OCI-LY1 (cell line): ENCODE measurements around the gene SLC39A10.

Source experiments
- H2AFZ ChIP-seq: fragments of 200-600 bp; sonication (generic), shearing (Covaris generic); 2 replicates; pipeline ENCODE4 v1.6.0; 2014; ENCODE audit warnings: antibody characterized with exemption, mild to moderate bottlenecking, low read length
- H3F3A ChIP-seq: fragments of 200-600 bp; sonication (generic), shearing (Covaris generic); 2 replicates; pipeline ENCODE4 v1.6.0; 2014; ENCODE audit warnings: mild to moderate bottlenecking, antibody characterized with exemption, low read length, moderate library complexity; ENCODE audit not compliant: insufficient read depth
- H3K27ac ChIP-seq: fragments of 200-600 bp; sonication (generic); 2 replicates; pipeline ENCODE4 v1.5.1; 2014; ENCODE audit warnings: low read length, mixed run types, mild to moderate bottlenecking, low read depth; ENCODE audit not compliant: poor library complexity, severe bottlenecking
- H3K27me3 ChIP-seq: fragments of 200-600 bp; sonication (generic); 2 replicates; pipeline ENCODE4 v1.6.0; 2014; ENCODE audit warnings: antibody characterized with exemption, mild to moderate bottlenecking, low read length, moderate library complexity; ENCODE audit not compliant: insufficient read depth
- H3K36me3 ChIP-seq: fragments of 200-600 bp; sonication (generic); 2 replicates; pipeline ENCODE4 v1.6.1; 2014; ENCODE audit warnings: mild to moderate bottlenecking, antibody characterized with exemption, low read length, moderate library complexity, mixed read lengths; ENCODE audit not compliant: insufficient read depth
- H3K4me1 ChIP-seq: fragments of 200-600 bp; sonication (generic); 2 replicates; pipeline ENCODE4 v1.5.1; 2014; ENCODE audit warnings: mild to moderate bottlenecking, low read length, moderate library complexity; ENCODE audit not compliant: insufficient read depth, severe bottlenecking
- H3K4me2 ChIP-seq: fragments of 200-600 bp; sonication (generic), shearing (Covaris generic); 2 replicates; pipeline ENCODE4 v1.6.1; 2014; ENCODE audit warnings: low read length
- H3K4me3 ChIP-seq: fragments of 200-600 bp; sonication (generic); 2 replicates; pipeline ENCODE4 v1.5.1; 2014; ENCODE audit warnings: low read length, low read depth, mild to moderate bottlenecking, mixed read lengths; ENCODE audit not compliant: poor library complexity, severe bottlenecking
- H3K79me2 ChIP-seq: fragments of 200-600 bp; shearing (Covaris generic); 2 replicates; pipeline ENCODE4 v1.6.1; 2016; ENCODE audit warnings: mixed run types, low read length, mixed read lengths; ENCODE audit not compliant: insufficient read depth
- H3K9ac ChIP-seq: fragments of 200-600 bp; sonication (generic), shearing (Covaris generic); 2 replicates; pipeline ENCODE4 v1.6.1; 2014; ENCODE audit warnings: mild to moderate bottlenecking, low read length, mixed read lengths
- H3K9me2 ChIP-seq: fragments of 200-600 bp; sonication (generic), shearing (Covaris generic); 2 replicates; pipeline ENCODE4 v1.6.1; 2014; ENCODE audit warnings: low read depth, mild to moderate bottlenecking, low read length, mixed read lengths
- H3K9me3 ChIP-seq: fragments of 200-600 bp; shearing (Covaris generic); 2 replicates; pipeline ENCODE4 v1.6.1; 2014; ENCODE audit warnings: low read length, mixed read lengths
- H4K20me1 ChIP-seq: fragments of 200-600 bp; sonication (generic), shearing (Covaris generic); 2 replicates; pipeline ENCODE4 v1.6.0; 2016; ENCODE audit warnings: mild to moderate bottlenecking, low read length; ENCODE audit not compliant: insufficient read depth
- EZH2 ChIP-seq: fragments of 200-600 bp; sonication (generic), shearing (Covaris generic); IDR thresholded peaks from 2 replicates; pipeline ENCODE4 v1.8.0; 2017; ENCODE audit warnings: borderline replicate concordance, mixed run types, mild to moderate bottlenecking, antibody characterized with exemption, low read length, moderate library complexity, mixed read lengths
- TF ChIP-seq, protein P1 (sequence below): fragments of 200-600 bp; sonication (generic), shearing (Covaris generic); IDR thresholded peaks from 2 replicates; pipeline ENCODE4 v1.5.1; 2017; ENCODE audit warnings: mild to moderate bottlenecking, antibody characterized with exemption, low read length, moderate library complexity, mixed read lengths

SLC39A10 gene

DNA sequence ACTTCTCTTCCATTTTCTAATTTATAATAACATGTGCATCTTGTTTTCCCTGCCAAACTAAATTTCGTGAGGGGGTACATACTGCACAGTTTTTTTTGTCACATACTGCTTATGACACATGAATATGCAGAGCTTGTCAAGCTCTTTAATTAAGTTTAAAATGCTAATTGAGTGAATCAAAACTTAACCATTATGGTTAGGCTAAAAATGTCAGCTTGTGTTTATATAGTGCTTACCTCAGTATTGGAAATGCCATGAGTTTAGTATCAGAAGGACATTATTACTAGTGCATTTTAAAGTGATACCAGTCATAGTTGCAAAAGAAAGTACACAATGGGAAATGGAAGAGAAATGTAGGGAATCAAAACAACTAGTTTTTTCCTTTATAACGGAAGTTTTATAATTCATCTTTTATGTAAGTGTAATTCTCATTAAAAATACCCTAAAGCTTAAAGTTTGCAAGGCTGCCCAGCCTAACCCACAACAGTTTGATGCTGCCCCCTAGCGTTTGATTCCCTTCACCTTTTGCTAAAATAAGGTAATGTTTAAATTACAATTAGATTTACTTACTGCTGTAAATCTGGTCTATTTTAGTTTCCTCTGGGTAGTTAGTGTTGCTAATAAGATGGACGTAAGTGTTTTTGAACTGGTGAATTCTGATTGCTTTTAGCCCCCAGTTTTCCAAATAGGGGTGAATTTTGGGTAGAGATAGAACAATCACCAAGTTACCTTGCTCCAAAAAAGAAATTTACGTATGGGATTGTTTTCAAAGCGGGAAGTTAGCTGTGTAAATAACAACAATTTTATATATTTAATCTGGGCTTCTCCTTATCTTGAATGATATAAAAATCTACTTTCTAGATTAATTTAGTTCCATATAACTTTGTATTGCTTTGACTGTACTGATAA is 3.2 kb downstream of the SLC39A10 start:
- H3K4me2 ChIP-seq = peak overlapping the region; percentile 89
- H2AFZ ChIP-seq = no peak overlapping the region
- TF ChIP-seq EZH2 = no peak
- TF ChIP-seq, protein P1, sequence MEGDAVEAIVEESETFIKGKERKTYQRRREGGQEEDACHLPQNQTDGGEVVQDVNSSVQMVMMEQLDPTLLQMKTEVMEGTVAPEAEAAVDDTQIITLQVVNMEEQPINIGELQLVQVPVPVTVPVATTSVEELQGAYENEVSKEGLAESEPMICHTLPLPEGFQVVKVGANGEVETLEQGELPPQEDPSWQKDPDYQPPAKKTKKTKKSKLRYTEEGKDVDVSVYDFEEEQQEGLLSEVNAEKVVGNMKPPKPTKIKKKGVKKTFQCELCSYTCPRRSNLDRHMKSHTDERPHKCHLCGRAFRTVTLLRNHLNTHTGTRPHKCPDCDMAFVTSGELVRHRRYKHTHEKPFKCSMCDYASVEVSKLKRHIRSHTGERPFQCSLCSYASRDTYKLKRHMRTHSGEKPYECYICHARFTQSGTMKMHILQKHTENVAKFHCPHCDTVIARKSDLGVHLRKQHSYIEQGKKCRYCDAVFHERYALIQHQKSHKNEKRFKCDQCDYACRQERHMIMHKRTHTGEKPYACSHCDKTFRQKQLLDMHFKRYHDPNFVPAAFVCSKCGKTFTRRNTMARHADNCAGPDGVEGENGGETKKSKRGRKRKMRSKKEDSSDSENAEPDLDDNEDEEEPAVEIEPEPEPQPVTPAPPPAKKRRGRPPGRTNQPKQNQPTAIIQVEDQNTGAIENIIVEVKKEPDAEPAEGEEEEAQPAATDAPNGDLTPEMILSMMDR = peak; percentile 85
- peaks cover 8% of the 10 kb centered on the region for H3K79me2 ChIP-seq
- H3K9me2 ChIP-seq = no peaks in the 10 kb centered on the region
- peak overlapping the region; percentile 46 for H3K27ac ChIP-seq
- peaks cover 32% of the 10 kb centered on the region for H3K4me1 ChIP-seq
- H3K4me3 ChIP-seq = peak overlapping the region; percentile 90
- H3F3A ChIP-seq = peaks cover 7% of the 10 kb centered on the region; the same call in 1 of the 2 replicates
- no peaks in the 10 kb centered on the region for H3K9me3 ChIP-seq
- no peaks in the 10 kb centered on the region for H3K27me3 ChIP-seq
- peak overlapping the region; percentile 83; the same call in 1 of the 2 replicates for H3K9ac ChIP-seq
- no peaks in the 10 kb centered on the region for H3K36me3 ChIP-seq
- no peaks in the 10 kb centered on the region for H4K20me1 ChIP-seq

DNA sequence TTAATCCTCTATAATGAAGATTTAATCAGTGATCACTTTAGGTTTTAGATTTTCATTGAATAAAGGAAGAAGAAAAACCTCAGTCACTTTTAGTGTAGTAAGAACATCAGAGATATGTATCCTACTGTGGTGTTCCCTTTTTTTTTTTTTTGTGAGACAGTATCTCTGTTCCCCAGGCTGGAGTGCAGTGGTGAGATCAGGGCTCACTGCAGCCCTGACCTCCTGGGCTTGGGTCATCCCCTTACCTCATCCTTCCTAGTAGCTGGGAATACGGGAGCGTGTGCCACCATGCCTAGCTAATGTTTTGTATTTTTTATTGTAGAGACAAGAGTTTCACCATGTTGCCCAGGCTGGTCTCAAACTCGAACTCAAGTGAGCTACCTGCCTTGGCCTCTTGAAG is 5.1 kb downstream of the SLC39A10 start:
- no peak overlapping the region for H3K9ac ChIP-seq
- no peaks in the 10 kb centered on the region for H3K9me2 ChIP-seq
- no peaks in the 10 kb centered on the region for H3K27me3 ChIP-seq
- H3K9me3 ChIP-seq = no peaks in the 10 kb centered on the region
- peaks cover 35% of the 10 kb centered on the region for H3K4me1 ChIP-seq
- no peak overlapping the region for H3K4me3 ChIP-seq
- H4K20me1 ChIP-seq = no peaks in the 10 kb centered on the region; the same call in 1 of the 2 replicates
- H3K36me3 ChIP-seq = no peaks in the 10 kb centered on the region
- no peak overlapping the region for H3K4me2 ChIP-seq
- no peak overlapping the region for H3K27ac ChIP-seq
- no peak overlapping the region for H2AFZ ChIP-seq
- H3F3A ChIP-seq = peaks cover 7% of the 10 kb centered on the region; the same call in 1 of the 2 replicates
- TF ChIP-seq, protein P1 = no peak
- TF ChIP-seq EZH2 = no peak
- H3K79me2 ChIP-seq = peaks cover 8% of the 10 kb centered on the region

DNA sequence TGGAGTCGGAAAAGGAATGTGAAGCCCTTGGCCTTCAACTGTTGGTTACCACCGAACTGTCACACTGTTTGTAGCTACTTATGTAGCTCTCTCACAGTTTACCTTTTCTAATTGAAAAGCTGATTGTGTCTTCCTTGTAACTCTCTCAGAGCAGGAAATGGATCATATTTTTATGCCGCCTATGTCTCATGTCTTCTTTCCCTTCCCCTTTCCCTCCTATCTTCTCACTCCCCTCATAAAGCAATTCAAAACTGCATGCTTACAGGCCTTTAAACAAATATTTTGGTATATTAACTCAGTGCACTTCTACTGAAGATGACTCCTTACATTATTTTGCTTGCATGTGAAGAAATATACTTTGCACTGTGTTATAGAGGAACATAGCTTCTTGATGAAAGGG is 6.0 kb downstream of the SLC39A10 start:
- no peak overlapping the region for H2AFZ ChIP-seq
- H3K27ac ChIP-seq = no peak overlapping the region
- no peaks in the 10 kb centered on the region for H3K36me3 ChIP-seq
- peaks cover 35% of the 10 kb centered on the region for H3K4me1 ChIP-seq
- H3K9ac ChIP-seq = no peak overlapping the region
- H3K4me2 ChIP-seq = no peak overlapping the region
- H3K9me3 ChIP-seq = no peaks in the 10 kb centered on the region
- H3K27me3 ChIP-seq = no peaks in the 10 kb centered on the region
- TF ChIP-seq, protein P1 = no peak
- TF ChIP-seq EZH2 = no peak
- peaks cover 7% of the 10 kb centered on the region; the same call in 1 of the 2 replicates for H3F3A ChIP-seq
- H3K4me3 ChIP-seq = no peak overlapping the region
- no peaks in the 10 kb centered on the region; the same call in 1 of the 2 replicates for H4K20me1 ChIP-seq
- H3K79me2 ChIP-seq = peaks cover 8% of the 10 kb centered on the region
- no peaks in the 10 kb centered on the region for H3K9me2 ChIP-seq
